ENCODE results near the gene ADAMTS9. TPM values are rescaled to one million over a fixed set of nuclear protein-coding genes. Genes with fewer than 3 reads are reported as not detected.

ADAMTS9 gene
- total and polyA plus RNA-seq, 12 donors, result 9.7 to 102 (median 18.6) TPM

DNA sequence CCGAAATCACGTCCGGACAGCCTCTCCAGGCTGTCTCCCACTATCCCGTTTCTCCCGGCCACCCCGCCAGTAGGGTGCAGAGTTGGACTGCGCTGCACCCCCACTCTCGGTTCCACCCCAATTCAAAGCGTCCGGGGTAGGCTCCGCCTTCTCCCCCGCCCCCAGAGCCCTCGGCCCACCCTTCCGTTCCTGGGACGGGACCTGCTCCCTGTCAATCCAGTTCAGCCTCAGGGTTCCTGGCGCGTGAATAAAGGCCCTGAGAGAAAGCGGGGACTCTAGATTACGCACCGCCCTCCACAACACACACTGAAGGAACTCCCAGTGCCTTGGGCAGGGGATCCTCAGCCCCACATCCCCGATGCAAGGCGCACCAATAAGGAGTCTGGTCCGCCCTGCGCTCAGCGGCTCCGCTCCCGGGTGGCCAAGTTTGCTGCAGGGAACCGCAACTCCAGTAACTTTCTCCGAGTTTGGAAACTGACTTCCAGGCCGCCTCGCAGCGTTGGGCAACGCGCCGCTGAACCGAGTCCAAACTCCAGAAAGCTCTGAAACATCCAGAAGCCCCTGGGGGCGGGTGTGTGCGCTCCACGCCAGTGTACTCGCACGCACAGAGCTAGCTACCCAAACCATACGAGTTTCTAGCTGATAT, 1.9 kb downstream of the ADAMTS9 start:
- Histone ChIP-seq H3K27ac (peak overlapping the region; percentile 75 to 99 (median 96)), H3K4me1 (peaks cover 0 to 47% (median 23%) of the 10 kb centered on the region in 9 donors), H3K36me3 (peaks cover 0 to 31% (median 0%) of the 10 kb centered on the region in 9 donors), H3K4me3 (peak overlapping the region; percentile 42 to 90 (median 72)), H3K9me3 (no peaks in the 10 kb centered on the region), H3K27me3 (peaks cover 0 to 34% (median 0%) of the 10 kb centered on the region in 7 donors)
- intact Hi-C loops (cut with DNase I), result loop anchor here in 9 of 10 donors (1.0 to 10.0 kb wide), 16 partner anchors 17 to 729 kb away; no protein-coding TSS in a partner anchor
- peak; percentile 93 to 97 for DNase-seq
- WGBS, 2 donors, result 0 to 1% methylated on average over 42 of the region's 42 CpGs
- TF ChIP-seq, protein P1, sequence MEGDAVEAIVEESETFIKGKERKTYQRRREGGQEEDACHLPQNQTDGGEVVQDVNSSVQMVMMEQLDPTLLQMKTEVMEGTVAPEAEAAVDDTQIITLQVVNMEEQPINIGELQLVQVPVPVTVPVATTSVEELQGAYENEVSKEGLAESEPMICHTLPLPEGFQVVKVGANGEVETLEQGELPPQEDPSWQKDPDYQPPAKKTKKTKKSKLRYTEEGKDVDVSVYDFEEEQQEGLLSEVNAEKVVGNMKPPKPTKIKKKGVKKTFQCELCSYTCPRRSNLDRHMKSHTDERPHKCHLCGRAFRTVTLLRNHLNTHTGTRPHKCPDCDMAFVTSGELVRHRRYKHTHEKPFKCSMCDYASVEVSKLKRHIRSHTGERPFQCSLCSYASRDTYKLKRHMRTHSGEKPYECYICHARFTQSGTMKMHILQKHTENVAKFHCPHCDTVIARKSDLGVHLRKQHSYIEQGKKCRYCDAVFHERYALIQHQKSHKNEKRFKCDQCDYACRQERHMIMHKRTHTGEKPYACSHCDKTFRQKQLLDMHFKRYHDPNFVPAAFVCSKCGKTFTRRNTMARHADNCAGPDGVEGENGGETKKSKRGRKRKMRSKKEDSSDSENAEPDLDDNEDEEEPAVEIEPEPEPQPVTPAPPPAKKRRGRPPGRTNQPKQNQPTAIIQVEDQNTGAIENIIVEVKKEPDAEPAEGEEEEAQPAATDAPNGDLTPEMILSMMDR (IDR thresholded peaks at IDR 0.05), result peak in 8 of 9 donors; percentile 48 to 80 (median 62)
- ATAC-seq, result peak; percentile 87 to 95 (median 92)

DNA sequence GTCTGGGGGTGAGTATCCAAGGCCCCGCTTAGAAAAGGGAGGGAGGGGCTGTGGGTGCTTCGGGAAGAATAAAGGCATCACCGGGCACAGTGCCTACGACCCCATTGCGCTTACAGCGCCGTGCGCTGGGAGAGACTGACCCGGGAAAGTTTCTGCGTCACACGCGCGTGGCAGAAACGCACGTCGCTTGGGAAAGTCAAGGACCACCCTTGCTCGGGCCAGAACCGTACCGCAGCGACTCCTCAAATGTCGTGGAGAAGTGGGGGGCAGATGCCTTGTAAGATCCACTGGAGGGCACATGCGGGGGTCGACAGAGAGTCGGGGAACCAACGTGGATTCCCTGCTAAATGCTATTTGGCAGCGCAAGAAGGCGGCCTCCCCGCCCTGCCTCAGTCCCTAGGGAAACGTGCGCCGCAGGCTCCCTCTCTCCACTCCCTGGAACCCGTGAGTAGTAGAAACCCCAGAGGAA, 2.4 kb downstream of the ADAMTS9 start:
- WGBS, 2 donors, result 0 to 1% methylated on average over 32 of the region's 32 CpGs
- H3K36me3 ChIP-seq, result peaks cover 0 to 37% (median 0%) of the 10 kb centered on the region in 9 donors
- H3K9me3 ChIP-seq, result no peaks in the 10 kb centered on the region
- peaks cover 0 to 44% (median 21%) of the 10 kb centered on the region in 9 donors for H3K4me1 ChIP-seq
- ATAC-seq, result peak; percentile 16 to 48 (median 29)
- peak overlapping the region; percentile 42 to 90 (median 72) for H3K4me3 ChIP-seq
- intact Hi-C loops (cut with DNase I), result loop anchor here in 9 of 10 donors (2.0 to 10.0 kb wide), 14 partner anchors 17 to 729 kb away; no protein-coding TSS in a partner anchor
- peaks cover 0 to 34% (median 0%) of the 10 kb centered on the region in 7 donors for H3K27me3 ChIP-seq
- DNase-seq, result peak; percentile 61 to 75
- H3K27ac ChIP-seq, result peak overlapping the region; percentile 75 to 99 (median 96)
- TF ChIP-seq, protein P1 (IDR thresholded peaks at IDR 0.05), result no peak

DNA sequence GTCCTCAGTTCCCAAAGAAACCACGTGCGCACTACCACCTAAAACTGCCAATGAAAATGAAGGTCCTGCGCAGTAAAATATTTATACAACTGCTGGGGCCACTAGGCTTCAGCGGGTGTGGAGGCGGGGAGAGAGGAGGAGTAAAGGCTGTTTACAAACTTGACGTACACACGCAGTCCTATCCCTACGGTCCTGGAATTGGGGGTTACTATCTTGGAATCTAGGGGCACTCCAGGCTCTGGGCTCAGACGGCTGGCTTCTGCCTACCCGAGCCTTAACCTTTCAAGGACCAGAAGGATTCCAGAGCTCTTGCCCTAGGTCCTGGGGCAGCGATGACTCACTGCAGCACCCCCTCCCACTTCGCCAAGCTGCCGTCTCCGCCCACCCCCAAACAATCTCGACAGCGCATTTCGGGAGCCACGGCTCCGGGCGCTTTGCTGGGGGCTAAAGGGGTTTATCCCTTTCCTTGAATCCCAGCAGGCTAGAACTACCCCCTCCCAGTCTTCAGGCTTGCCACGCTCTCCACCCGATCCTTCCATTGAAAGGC, 3.0 kb downstream of the ADAMTS9 start:
- Histone ChIP-seq H3K4me3 (peak overlapping the region; percentile 42 to 90 (median 72)), H3K27me3 (peaks cover 0 to 34% (median 0%) of the 10 kb centered on the region in 7 donors), H3K4me1 (peaks cover 0 to 48% (median 21%) of the 10 kb centered on the region in 9 donors), H3K9me3 (no peaks in the 10 kb centered on the region), H3K36me3 (peaks cover 0 to 42% (median 0%) of the 10 kb centered on the region in 9 donors), H3K27ac (peak overlapping the region; percentile 75 to 99 (median 96))
- ATAC-seq, result peak in 7 of 8 donors; percentile 0 to 46 (median 14)
- WGBS, 2 donors, result 6 to 8% methylated on average over 22 of the region's 22 CpGs
- TF ChIP-seq, protein P1 (IDR thresholded peaks at IDR 0.05), result no peak
- intact Hi-C loops (cut with DNase I), result loop anchor here in 9 of 10 donors (2.0 to 10.0 kb wide), 15 partner anchors 16 to 730 kb away; no protein-coding TSS in a partner anchor
- peak; percentile 47 to 71 for DNase-seq

DNA sequence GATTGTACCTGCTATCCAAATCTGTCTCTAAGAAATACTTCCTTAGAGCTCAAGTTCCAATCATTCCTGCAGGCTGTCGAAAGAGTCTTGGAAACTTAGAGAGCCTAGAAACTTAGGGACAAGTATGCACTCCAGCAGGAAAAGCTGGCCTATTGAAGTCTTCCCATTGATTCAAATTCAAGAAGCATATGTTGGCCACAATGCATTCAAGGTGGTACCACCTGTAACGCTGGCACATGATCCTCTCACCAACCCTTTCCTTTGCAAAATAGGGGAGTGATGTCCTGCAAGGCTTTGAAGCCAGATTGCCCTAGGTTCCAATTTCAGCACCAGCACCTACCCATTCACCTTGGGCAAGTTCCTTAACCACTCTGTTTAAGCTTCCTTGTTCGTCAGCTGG, 6.0 kb downstream of the ADAMTS9 start:
- DNase-seq (no peak), ATAC-seq (no peak)
- Histone ChIP-seq H3K27me3 (peaks cover 0 to 17% (median 0%) of the 10 kb centered on the region in 7 donors), H3K4me1 (peaks cover 0 to 75% (median 29%) of the 10 kb centered on the region in 9 donors), H3K27ac (no peak overlapping the region), H3K4me3 (no peak overlapping the region), H3K36me3 (peaks cover 0 to 72% (median 9%) of the 10 kb centered on the region in 9 donors), H3K9me3 (no peaks in the 10 kb centered on the region)
- TF ChIP-seq, protein P1 (IDR thresholded peaks at IDR 0.05), result no peak
- intact Hi-C loops (cut with DNase I), result loop anchor here in 5 of 10 donors (5.0 to 10.0 kb wide), 6 partner anchors 70 to 733 kb away; no protein-coding TSS in a partner anchor
- 69% methylated on average over 3 of the region's 3 CpGs for WGBS, 2 donors
